ENCODE data around the gene IRF5.

DNA sequence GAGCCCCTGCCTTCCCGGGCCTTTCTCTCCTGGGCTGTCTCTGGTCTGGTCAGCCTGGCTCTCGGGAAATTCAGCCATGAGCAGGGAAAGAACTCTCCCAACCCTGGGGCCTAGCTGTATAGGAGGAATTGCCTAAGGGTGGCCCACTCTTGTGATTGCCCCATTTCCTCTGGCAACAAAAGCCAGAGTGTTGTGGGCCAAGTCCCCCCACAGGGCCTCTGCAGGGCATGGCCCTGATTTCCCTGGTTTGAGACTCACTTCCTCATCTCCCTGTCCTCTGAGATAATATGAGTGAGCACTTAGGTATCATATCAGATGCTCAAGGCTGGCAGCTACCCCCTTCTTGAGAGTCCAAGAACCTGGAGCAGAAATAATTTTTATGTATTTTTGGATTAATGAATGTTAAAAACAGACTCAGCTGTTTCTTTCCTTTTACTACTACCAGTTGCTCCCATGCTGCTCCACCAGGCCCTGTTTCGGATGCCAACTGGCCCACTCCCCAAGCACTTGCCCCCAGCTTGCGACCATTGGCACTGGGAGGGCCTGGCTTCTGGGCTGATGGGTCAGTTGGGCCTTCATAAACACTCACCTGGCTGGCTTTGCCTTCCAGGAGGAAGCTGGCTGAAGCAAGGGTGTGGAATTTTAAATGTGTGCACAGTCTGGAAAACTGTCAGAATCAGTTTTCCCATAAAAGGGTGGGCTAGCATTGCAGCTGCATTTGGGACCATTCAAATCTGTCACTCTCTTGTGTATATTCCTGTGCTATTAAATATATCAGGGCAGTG lies 11.4 kb downstream of the IRF5 start:
- no peak for TF ChIP-seq CTCF (IDR thresholded peaks at IDR 0.05)
- TF ChIP-seq POLR2A (IDR thresholded peaks at IDR 0.05) = no peak
